GM21576 (cell line): ENCODE results near the gene CLDND2.

Source experiments
- ATAC-seq: cut with Tn5 transposase; IDR thresholded peaks from one replicate; pipeline ENCODE4 v1.9.1; 2021; ENCODE audit warnings: mild to moderate bottlenecking, moderate library complexity; ENCODE audit not compliant: unreplicated experiment

Gene CLDND2

DNA sequence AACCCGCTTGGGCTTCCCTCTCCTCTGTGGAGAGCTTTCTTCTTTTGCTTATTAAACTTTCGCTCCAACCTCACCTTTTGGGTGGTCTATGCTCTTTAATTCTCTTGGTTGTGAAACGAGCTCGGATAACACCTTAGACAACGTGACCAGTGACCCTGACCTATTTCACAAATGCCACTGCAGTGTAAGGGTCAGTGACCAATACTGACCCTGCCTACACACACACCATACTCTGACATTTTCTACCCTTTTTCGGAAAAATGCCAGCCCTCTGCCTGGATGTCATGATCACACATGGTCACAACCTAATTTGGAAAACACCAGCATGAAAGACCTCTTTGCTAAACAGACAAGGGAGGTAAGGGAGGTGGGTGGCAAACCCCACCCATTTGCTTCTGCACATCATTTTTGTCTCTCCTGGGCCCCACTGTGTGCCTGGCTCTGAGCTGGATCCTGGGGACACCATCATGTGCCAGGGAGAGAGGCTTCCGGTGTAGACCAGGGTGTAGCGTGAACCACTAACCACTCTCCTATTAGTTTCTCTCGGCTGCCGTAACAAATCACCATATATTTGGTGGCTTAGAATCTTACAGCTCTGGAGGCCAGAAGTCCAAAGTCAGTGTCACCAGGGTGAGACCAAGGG lies 12.5 kb downstream of the CLDND2 start:
- ATAC-seq, result no peak

DNA sequence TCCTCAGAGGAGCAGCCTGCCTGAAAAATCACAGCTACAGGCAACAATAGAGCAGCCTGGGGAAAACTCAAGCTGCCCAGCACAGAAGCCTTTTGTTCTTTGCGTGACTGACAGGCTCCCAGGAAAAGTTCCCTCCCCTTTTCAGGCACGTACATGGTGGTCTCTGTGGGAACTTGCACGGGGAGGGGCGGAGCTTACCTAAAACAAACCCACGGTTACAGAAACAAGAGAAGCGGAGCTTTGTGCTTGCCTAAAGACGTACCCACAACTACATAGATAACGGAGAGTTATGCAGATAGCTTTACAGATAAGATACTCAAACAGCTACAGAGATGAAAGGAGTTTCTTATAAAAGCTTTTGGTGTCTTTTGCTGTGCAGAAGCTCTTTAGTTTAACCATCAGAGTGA lies 14.1 kb downstream of the CLDND2 start:
- no peak for ATAC-seq

DNA sequence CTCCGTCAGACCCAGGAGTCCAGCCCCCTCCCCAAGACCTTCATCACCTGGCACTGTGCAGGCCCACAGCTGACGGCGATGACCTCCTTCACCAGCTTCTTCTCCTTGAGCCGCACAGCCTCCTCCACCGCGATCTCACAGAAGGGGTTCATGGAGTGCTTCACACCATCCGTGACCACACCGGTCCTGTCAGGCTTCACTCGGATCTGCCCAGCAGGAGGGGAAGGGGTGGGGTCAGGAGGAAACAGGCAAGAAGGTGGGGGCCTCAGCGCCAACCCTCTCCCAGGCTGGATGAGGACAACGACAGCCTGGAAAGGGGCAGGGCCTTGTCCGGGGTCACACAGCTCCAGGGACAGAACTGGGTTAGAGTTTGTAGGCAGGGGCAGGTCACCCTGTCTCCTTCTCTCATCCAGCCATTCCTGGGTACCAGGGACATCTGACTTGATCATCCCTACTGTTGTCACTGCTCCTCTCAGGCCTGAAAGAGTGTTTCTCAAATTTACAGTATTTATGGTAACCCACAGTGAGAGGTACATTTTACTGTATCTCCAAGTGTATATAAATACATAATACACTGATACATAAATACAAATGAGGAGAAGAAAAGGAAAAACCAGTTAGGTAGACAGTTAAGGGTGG lies 14.6 kb downstream of the CLDND2 start:
- ATAC-seq, result no peak

DNA sequence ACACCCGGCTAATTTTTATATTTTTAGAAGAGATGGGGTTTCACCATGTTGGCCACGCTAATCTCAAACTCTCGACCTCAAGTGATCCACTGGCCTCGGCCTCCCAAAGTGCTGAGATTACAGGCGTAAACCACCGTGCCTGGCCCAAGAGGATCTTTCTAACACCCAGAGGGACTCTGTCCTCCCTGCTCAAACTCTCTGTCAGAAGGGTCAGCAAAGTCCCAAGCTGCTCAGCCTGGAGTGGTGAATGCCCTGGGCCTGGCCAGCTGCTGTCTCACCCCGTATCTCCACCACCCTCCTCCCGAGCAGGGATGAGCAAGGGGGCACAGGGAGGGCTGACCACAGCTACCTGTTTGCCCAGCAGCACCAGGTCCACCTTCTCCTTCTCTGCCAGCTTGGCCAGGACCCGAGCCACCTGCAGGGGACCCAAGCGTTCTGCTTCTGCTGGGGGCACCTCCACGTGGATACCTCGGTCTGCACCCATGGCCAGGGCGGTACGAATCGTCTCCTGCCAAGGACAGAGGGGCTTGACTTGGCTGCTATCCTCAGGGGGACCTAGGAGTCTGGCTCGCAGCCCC lies 15.9 kb downstream of the CLDND2 start:
- no peak for ATAC-seq

DNA sequence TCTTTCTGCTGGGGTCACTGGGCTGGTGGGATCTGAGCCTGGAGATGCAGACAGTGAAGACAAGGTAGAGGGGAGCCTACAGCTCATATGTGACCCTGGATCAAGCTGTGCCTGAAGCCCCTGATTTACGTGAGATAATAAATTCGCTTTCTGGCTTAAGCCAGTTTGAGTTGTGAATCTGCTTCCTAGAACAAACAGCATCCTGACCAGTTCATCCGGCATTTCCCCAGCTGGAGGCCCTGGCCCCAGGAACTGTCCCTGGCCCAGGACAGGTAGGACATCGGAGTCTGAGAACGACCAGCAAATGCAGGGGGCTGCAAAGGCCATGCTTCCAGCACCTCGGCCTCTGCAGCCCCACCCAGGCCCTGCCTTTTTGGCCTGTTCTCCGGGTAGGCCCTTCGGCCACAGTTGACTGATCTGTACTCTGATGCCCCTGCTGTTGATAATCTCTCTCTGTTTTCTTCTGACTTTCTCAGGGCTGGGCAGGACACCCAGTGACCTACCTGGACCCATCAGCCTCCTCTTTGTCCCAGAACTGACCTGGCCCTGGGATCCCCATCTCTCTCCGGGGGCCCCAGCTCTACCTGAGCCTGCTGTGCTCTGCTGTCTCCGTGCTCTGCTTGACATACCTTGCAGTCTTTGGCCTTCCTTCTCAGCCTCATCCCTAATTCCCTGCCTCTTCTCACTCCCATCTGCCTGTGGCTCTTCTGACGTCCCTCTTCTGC lies 17.4 kb downstream of the CLDND2 start:
- no peak for ATAC-seq

DNA sequence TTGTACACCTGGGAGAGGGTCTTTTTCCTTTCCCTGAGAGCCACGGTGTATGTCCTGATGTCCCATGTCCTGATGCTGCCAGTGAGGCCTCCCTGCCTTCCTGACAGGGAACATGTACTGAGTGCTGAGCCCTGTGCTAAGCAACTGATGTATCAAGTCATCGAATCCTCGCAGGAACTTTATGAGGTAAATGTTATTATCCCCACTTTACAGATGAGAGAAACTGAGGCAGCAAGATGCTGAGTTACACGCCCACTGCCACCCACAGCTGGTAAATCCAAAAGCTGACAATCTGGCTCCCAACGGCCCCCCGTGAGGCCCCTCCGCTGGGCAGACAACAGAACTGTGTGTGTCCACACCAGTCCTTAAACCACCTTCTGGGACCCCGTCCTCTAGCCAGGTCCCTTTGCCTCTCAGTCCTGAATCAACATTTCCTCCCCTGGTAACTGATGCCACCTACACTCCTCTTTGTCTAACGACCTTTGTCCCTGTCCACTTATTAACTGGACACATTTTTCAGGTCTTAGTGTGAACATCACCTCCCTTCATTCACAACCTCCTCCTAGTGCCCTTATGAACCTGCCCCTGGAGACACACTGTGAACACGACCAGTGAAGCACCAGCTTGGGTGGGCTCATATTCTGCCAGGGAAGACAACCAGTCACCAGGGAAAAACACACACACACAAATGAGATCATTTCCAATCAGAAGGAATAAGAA lies 21.4 kb downstream of the CLDND2 start:
- ATAC-seq, result no peak

DNA sequence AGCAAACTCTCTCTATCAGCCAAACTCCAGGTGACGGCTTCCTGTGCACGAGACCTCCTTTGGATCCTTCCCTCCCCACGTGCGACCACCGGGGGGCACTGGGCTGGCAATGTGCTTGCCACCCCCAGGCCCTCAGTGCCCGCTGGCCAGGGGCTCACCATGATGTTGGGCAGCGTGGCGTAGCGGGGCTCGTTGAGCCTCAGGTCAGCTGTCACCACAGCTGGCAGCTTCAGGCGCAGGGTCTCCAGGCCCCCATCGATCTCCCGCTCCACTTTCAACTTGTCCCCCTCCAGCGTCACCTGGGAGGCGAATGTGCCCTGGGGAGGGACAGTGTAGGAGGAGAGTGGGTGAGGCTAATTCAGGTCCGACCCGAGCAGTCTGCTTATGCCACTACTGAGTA lies 22.1 kb downstream of the CLDND2 start:
- no peak for ATAC-seq

DNA sequence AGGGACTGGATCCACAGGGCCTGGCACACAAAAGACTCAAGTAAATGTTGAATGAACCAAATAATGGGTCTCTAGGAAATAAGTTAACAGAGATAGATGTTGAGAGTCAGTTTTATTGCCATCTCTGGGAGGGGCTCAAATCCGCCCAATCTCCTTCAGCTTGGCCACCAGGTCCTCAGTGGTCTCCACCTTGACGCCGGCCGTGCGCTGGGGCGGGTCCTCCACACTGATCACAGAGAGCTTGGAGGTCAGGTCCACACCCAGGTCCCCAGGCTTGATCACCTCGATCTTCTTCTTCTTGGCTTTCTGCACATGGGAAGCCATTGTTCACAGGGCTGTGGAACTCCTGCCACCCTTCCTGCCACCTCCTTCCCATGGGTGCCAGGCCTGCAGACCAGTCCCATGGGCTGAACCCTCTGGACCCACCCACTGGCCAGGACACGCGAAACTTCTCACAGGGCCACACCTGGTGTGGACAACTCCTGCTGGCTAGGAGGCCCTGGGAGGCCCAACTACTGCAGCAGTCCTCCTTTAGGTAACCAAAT lies 23.7 kb downstream of the CLDND2 start:
- no peak for ATAC-seq

DNA sequence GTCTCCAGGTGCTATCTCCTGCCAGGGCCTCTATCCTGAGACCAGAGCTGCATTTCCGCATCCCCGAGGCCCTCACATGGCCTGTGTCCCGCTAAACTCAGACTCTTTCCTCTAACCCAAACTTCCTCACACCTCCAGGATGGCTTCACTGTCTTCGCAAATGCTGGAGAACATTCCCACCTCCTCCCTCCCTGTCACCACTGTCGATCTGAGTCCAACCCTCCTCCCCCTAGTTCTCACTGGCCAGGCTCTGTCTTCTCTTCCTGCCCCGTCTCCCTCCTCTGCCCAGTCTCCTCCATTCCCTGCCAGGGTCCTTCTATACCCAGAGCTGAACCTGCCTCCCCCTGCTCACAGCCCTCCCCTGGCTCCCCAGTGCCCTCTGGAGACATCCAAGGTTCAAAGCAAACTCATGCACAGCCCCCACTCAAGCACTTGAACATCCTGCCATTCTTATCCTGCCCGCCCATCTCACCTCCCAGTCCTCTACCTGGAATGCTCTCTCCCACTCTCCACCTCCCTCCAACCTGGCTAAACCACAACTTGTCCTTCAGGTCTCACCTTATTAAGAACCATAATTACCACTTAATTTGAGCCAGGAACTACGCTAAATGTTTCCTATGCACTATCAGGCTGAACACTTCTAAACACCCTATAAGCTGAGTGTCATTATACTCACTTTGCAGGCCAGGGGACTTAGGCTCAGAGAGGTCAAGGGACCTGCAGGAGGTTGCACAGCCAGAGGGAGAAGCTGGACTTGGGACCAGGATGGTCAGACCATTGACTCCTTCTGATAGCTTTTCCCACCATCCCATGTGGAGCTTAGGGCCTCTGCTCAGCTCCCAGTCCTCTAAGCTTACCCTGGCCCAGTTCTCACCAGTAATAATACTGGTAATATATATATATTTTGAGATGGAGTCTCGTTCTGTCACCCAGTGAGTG lies 25.9 kb downstream of the CLDND2 start:
- no peak for ATAC-seq

DNA sequence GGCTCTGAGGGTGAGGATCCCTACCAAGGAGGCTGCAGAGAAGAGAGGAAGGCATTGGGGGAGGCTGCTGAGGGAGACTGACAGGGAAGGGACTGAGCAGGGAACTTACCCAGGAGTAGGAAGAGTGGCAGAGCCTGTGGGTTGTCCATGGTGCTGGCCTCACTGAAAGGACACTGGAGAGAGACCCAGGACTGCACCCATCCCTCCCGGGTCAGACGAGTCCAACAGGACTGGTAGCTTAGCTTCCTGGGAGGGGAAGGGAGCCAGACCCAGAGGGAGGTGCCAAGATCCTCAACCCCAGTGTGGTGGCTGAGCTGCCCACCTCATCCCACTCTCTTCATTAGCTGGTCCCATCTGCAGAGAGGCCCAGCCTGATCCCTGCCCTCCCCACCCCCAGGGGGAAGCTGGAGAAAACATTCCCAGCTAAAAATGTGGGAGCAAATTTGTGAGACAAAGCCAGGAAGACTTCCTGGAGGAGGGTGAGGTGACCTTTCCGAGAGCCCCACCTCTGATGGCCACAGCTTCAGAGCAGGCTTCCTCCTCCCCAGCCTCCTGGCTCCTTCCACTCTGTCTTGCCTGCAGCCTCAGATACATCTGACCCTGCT lies 26.7 kb downstream of the CLDND2 start, which contains the start of gene VSIG10L:
Gene VSIG10L (minus strand): TSS at position 164 of the 605 bp plus-strand sequence. CDS start 15 bp downstream, at position 149.
- no peak for ATAC-seq

DNA sequence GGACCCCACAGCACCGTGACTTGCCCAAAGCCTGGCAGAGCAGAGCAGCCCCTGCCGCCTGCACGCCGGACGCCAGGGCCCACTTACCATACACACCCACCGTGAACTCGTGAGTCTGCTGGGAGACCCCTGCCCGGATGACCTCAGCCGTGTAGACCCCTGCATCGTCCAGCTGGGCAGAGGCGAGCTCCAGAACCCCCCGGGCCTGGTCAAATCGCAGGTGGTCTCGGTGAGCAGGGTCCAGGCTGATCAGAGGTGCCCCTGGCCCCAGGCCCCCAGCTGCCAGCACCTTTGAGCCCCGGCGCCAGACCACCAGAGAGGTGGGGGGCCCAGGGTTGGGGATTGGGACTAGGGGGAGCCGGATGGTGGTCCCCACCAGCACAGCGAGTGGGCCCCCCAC lies 27.7 kb downstream of the CLDND2 start:
- ATAC-seq, result no peak

DNA sequence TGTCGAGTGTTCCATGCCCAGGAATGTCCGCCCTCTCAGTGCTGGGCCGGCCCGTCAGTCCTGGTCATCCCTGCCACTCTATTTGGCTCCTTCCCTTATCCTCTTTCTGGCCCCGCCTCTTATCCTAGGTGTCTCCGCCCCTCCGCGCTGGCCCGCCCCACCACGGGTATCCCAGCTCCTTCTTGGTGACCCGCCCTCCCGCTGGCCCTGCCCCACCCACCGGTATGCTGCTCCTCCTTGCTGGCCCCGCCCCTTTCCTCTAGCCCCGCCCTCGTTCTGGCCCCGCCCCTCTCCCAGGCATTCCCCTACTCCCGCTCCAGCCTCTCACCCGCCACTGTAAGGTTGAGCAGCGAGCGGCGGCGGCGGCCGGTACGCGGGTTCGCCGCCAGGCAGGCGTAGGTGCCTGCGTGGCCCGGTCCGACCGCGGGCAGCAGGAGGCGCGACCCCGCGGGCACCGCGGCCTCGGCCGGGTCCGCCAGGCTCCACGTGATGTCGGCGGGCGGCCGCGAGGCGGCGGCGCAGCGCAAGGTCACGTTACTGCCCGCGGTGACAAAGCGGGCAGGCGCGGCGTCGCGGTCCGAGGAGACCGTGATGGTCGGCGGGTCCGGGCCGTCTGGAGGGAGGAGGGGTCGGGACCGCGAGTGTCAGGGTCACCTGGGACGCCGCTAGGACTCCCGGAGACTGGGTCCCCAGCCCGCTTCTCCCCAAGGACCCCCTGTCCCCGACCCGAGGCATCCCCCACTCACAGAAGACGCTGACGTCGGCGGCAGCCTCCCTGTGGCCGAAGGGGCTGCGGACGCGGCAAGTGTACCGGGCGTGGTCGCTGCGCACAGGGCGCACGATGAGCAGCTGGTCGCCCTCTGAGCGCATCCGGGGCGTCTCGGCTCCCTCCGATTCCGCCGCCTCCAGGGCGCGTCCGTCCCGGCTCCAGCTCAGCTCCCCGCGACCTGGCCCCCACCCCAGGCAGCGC lies 28.8 kb downstream of the CLDND2 start:
- ATAC-seq, result peak; percentile 49

DNA sequence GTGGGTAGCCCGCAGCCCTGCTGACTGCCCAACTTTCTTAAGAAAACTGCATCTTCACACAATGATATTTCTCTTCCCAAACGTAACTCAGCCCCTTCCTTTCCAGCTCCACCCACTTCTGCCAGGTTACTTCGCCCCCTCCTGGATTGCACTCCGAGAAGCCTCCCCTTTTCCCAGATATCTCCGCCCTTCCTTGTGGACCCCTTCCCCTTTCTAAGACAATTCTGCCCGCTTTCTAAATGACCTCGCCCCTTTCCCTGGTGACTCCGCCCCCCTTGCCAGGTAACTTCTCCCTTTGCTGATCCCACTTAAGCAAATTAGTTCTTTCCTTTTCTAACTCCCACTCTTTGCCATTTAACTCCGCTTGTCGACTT lies 29.5 kb downstream of the CLDND2 start:
- ATAC-seq, result no peak

DNA sequence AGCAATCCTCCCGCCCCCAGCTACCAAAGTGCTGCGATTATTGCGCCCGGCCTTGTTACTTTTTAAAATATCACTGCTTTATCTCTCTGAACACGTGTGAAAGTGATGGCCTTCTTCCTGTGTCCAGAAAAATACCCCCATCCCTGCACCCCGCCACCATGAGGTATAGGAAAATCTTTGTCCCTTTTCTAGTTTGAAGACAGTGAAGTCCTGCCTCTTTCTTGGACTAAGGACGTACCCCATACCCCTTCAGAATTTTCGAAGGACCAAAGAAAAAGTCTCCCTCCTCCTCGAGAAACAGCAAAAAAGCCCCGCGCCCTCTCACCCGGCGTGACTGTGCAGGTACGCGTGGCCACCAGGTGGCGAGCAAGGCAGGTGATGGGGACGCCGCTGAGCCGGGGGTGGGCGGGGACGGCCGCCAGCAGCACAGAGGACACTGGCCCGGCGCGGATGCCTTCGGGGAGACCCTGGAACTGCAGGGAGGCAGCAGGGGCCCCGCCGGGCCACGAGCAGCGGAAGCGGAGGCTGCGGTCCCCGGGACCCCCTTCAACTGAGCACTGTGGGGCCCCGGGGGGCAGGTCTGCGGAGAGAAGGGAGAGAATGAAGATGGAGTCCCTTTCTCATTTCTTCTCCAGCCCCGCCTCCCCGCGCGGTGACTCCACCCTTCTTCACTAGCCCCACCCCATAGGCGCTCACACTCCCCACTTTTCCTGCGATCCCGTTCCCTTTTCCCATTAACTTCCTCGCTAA lies 30.1 kb downstream of the CLDND2 start:
- ATAC-seq, result peak; percentile 40

DNA sequence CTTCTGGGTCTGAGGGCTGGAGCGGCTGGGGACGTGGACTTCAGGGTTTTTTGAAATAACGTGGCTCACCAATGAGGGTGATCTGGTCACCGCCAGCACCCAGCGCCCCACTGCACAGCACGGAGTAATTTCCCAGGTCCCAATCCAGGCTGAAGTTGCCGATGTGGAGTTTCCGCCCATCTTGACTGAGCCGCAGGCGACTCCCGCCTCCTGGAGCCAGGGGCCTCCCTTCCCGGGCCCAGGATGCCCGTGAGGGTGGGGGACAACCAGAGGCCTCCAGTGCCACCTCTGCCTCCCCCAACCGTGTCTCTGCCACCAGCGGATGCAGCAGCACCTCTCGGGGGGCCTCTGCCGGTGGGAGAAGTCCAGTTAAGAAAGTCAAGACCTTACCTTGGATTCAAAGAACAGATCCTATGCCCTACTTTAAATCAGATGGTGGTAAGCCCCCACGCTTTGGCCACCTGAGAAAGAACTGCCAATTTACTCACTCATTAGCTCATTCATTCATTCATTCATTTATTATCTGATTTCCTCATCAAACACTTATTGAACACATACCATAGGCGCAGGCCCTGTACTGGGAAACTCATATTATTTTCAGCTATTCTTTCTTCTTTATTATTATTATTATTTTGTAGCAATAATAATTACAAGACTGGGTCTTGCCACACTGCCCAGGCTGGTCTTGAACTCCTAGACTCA lies 30.8 kb downstream of the CLDND2 start:
- no peak for ATAC-seq

DNA sequence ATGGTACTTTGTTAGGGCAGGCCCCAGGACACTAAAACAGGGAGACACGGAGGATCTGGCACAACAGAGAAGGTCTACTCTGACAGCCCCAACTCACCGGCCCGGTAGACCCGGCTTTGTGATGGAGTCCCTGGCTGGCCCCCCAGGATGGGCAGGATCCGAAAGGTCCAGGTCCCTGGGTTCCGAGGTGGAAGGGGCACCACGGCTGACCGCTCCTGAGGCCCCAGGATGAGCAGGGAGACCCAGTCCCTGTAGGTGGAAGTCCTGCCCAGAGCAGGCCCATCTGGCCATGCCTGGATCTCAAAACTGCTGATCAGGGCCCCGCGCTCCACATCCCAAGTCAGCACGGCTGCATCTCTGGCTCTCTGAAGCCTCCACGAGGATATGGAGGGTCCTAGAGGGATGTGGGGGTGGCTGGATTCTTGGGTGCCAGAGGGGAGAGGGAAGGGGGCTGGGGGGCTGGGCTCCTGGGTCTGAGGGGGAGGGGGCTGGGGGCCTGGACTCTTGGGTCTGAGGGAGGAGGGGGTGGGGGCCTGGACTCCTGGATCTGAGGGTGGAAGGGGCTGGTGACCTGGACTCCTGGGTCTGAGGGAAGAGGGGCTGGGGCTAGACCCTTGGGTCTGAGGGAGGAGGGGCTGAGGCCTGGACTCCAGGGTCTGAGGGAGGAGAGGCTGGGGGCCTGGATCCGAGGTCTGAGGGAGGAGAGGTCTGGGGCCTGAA lies 31.5 kb downstream of the CLDND2 start:
- no peak for ATAC-seq
